ENCODE measurements around the gene UNC119B.

UNC119B gene

GRCh38 chr12:120696626-120697025, 13.6 kb upstream of the UNC119B start:
- H3K36me3 ChIP-seq: peaks cover 35 to 79% (median 60%) of the 10 kb centered on the region in 3 donors
- TF ChIP-seq, protein P1, sequence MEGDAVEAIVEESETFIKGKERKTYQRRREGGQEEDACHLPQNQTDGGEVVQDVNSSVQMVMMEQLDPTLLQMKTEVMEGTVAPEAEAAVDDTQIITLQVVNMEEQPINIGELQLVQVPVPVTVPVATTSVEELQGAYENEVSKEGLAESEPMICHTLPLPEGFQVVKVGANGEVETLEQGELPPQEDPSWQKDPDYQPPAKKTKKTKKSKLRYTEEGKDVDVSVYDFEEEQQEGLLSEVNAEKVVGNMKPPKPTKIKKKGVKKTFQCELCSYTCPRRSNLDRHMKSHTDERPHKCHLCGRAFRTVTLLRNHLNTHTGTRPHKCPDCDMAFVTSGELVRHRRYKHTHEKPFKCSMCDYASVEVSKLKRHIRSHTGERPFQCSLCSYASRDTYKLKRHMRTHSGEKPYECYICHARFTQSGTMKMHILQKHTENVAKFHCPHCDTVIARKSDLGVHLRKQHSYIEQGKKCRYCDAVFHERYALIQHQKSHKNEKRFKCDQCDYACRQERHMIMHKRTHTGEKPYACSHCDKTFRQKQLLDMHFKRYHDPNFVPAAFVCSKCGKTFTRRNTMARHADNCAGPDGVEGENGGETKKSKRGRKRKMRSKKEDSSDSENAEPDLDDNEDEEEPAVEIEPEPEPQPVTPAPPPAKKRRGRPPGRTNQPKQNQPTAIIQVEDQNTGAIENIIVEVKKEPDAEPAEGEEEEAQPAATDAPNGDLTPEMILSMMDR (IDR thresholded peaks at IDR 0.05): no peak
- H3K9me3 ChIP-seq: no peaks in the 10 kb centered on the region
- peaks cover 0 to 18% (median 15%) of the 10 kb centered on the region in 4 donors for H3K4me1 ChIP-seq
- intact Hi-C loops (cut with DNase I; ENCODE audit: low total_unique reads): no loop called here
- H3K4me3 ChIP-seq: no peak overlapping the region
- H3K27me3 ChIP-seq: no peaks in the 10 kb centered on the region
- DNase-seq: no peak
- H3K27ac ChIP-seq: no peak overlapping the region

DNA sequence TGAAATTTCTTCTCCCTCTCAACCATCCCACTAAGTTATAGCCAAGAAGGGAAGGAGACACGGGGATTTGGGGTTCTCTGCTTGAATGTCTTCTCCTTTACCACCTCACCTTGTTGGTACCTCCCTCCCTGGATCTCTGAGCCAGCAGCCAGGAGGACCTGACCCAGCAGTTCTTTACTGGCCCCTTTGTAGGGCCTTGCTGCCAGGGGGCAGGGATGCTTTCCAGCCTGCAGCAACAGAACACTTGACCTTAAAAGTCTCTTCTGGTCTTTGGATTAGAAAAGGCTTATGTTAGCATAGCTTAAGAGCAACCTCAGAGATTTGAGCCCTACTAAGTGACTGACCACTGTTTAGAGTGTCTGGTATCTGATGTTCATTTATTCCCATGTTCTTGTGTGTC, 12.9 kb upstream of the UNC119B start:
- intact Hi-C loops (cut with DNase I; ENCODE audit: low total_unique reads): no loop called here
- Histone ChIP-seq H3K27me3 (no peaks in the 10 kb centered on the region), H3K36me3 (peaks cover 35 to 86% (median 66%) of the 10 kb centered on the region in 3 donors), H3K4me3 (no peak overlapping the region), H3K27ac (no peak overlapping the region), H3K9me3 (no peaks in the 10 kb centered on the region), H3K4me1 (peaks cover 0 to 18% (median 15%) of the 10 kb centered on the region in 4 donors)
- DNase-seq: no peak
- TF ChIP-seq, protein P1 (IDR thresholded peaks at IDR 0.05): no peak

GRCh38 chr12:120698665-120699064, 11.6 kb upstream of the UNC119B start:
- Histone ChIP-seq H3K4me1 (peaks cover 0 to 18% (median 15%) of the 10 kb centered on the region in 4 donors), H3K27ac (no peak overlapping the region), H3K36me3 (peaks cover 35 to 94% (median 73%) of the 10 kb centered on the region in 3 donors), H3K9me3 (no peaks in the 10 kb centered on the region), H3K27me3 (no peaks in the 10 kb centered on the region), H3K4me3 (no peak overlapping the region)
- intact Hi-C loops (cut with DNase I; ENCODE audit: low total_unique reads): no loop called here
- TF ChIP-seq, protein P1 (IDR thresholded peaks at IDR 0.05): no peak
- no peak for DNase-seq

DNA sequence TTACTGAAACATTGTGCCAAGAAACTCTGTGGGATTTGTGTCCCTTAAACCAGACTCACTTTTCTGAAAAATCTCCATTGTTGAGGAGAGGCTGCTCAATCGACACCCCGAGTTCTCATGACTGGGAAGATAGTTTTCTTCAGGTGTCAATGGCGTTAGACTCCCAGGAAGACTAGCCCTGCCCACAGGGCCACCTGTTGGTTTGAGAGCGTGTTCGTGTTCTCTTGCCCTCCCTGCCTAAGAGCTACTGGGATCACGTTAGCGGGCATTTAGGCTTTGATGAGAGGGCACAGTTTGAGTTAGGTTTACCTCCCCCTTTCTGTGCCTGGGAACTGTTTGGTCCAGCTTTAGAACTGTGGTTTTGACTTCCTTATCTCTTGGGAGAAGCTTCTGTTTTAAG, 10.7 kb upstream of the UNC119B start:
- DNase-seq: no peak
- Histone ChIP-seq H3K27me3 (no peaks in the 10 kb centered on the region), H3K27ac (no peak overlapping the region), H3K9me3 (no peaks in the 10 kb centered on the region), H3K4me1 (peaks cover 0 to 18% (median 15%) of the 10 kb centered on the region in 4 donors), H3K36me3 (peaks cover 35 to 88% (median 64%) of the 10 kb centered on the region in 3 donors), H3K4me3 (no peak overlapping the region)
- intact Hi-C loops (cut with DNase I; ENCODE audit: low total_unique reads): no loop called here
- TF ChIP-seq, protein P1 (IDR thresholded peaks at IDR 0.05): no peak

- H3K36me3 ChIP-seq: peaks cover 22 to 81% (median 51%) of the 10 kb centered on the region in 3 donors
- H3K27ac ChIP-seq: peak overlapping the region; percentile 25 to 53
- no peak for DNase-seq
- TF ChIP-seq, protein P1 (IDR thresholded peaks at IDR 0.05): no peak
- peaks cover 0 to 18% (median 15%) of the 10 kb centered on the region in 4 donors for H3K4me1 ChIP-seq
- H3K27me3 ChIP-seq: no peaks in the 10 kb centered on the region
- intact Hi-C loops (cut with DNase I; ENCODE audit: low total_unique reads): no loop called here
- no peaks in the 10 kb centered on the region for H3K9me3 ChIP-seq
- no peak overlapping the region for H3K4me3 ChIP-seq
Measured at GRCh38 chr12:120700886-120701285, 9.4 kb upstream of the UNC119B start.

GRCh38 chr12:120702637-120703036, 7.6 kb upstream of the UNC119B start:
- Histone ChIP-seq H3K4me1 (peaks cover 0 to 18% (median 15%) of the 10 kb centered on the region in 4 donors), H3K27ac (no peak overlapping the region), H3K9me3 (no peaks in the 10 kb centered on the region), H3K36me3 (peaks cover 7 to 64% (median 35%) of the 10 kb centered on the region in 3 donors), H3K4me3 (no peak overlapping the region), H3K27me3 (no peaks in the 10 kb centered on the region)
- intact Hi-C loops (cut with DNase I; ENCODE audit: low total_unique reads): no loop called here
- DNase-seq: no peak
- TF ChIP-seq, protein P1 (IDR thresholded peaks at IDR 0.05): no peak
